ENCODE data around the gene BMAL1.
"Not testable (repeated sequence)": the region's sequence is repeated elsewhere in the genome, so short reads cannot be mapped to it uniquely, and the experiment has no call there.

BMAL1 gene

GRCh38 chr11:13355191-13355590, 77.6 kb downstream of the BMAL1 start:
- no peak for DNase-seq
- in situ Hi-C loops (cut with MboI; ENCODE audit: low pct_unique_long_range_greater_than_20kb, low sequenced_read_pairs) = no loop called here

GRCh38 chr11:13357232-13357631, 79.6 kb downstream of the BMAL1 start:
- DNase-seq = no peak

GRCh38 chr11:13358596-13359270, 81.1 kb downstream of the BMAL1 start:
- in situ Hi-C loops (cut with MboI; ENCODE audit: low pct_unique_long_range_greater_than_20kb, low sequenced_read_pairs) = no loop called here
- DNase-seq = no peak

More at GRCh38 chr11:13357232-13357631, 79.6 kb downstream of the BMAL1 start:
- in situ Hi-C loops (cut with MboI; ENCODE audit: low pct_unique_long_range_greater_than_20kb, low sequenced_read_pairs) = no loop called here

GRCh38 chr11:13362596-13363109, 85.1 kb downstream of the BMAL1 start:
- no peak for DNase-seq

GRCh38 chr11:13364388-13364787, 86.8 kb downstream of the BMAL1 start:
- in situ Hi-C loops (cut with MboI; ENCODE audit: low pct_unique_long_range_greater_than_20kb, low sequenced_read_pairs) = no loop called here
- no peak for DNase-seq

More at GRCh38 chr11:13362596-13363109, 85.1 kb downstream of the BMAL1 start:
- in situ Hi-C loops (cut with MboI; ENCODE audit: low pct_unique_long_range_greater_than_20kb, low sequenced_read_pairs) = no loop called here

GRCh38 chr11:13366266-13367026, 88.9 kb downstream of the BMAL1 start:
- in situ Hi-C loops (cut with MboI; ENCODE audit: low pct_unique_long_range_greater_than_20kb, low sequenced_read_pairs) = no loop called here
- DNase-seq = no peak

GRCh38 chr11:13367115-13367514, 89.5 kb downstream of the BMAL1 start:
- in situ Hi-C loops (cut with MboI; ENCODE audit: low pct_unique_long_range_greater_than_20kb, low sequenced_read_pairs) = no loop called here
- DNase-seq = no peak

GRCh38 chr11:13368041-13368446, 90.5 kb downstream of the BMAL1 start:
- in situ Hi-C loops (cut with MboI; ENCODE audit: low pct_unique_long_range_greater_than_20kb, low sequenced_read_pairs) = no loop called here
- no peak for DNase-seq

- DNase-seq = no peak
- in situ Hi-C loops (cut with MboI; ENCODE audit: low pct_unique_long_range_greater_than_20kb, low sequenced_read_pairs) = no loop called here
These were observed 95.6 kb downstream of the BMAL1 start for GRCh38 chr11:13373216-13373615.

GRCh38 chr11:13375798-13376197, 98.2 kb downstream of the BMAL1 start:
- no peak for DNase-seq
- in situ Hi-C loops (cut with MboI; ENCODE audit: low pct_unique_long_range_greater_than_20kb, low sequenced_read_pairs) = no loop called here

GRCh38 chr11:13376402-13376801, 98.8 kb downstream of the BMAL1 start:
- in situ Hi-C loops (cut with MboI; ENCODE audit: low pct_unique_long_range_greater_than_20kb, low sequenced_read_pairs) = no loop called here
- no peak for DNase-seq

GRCh38 chr11:13376838-13377237, 99.2 kb downstream of the BMAL1 start:
- no peak for DNase-seq
- in situ Hi-C loops (cut with MboI; ENCODE audit: low pct_unique_long_range_greater_than_20kb, low sequenced_read_pairs) = no loop called here

GRCh38 chr11:13378316-13378715, 100.7 kb downstream of the BMAL1 start:
- no peak for DNase-seq
- in situ Hi-C loops (cut with MboI; ENCODE audit: low pct_unique_long_range_greater_than_20kb, low sequenced_read_pairs) = no loop called here

GRCh38 chr11:13380731-13381130, 103.1 kb downstream of the BMAL1 start:
- DNase-seq = no peak
- in situ Hi-C loops (cut with MboI; ENCODE audit: low pct_unique_long_range_greater_than_20kb, low sequenced_read_pairs) = no loop called here

- in situ Hi-C loops (cut with MboI; ENCODE audit: low pct_unique_long_range_greater_than_20kb, low sequenced_read_pairs) = no loop called here
These were observed 105.2 kb downstream of the BMAL1 start for GRCh38 chr11:13382751-13383150.

GRCh38 chr11:13384908-13385640, 107.5 kb downstream of the BMAL1 start:
- DNase-seq = peak; percentile 64
- in situ Hi-C loops (cut with MboI; ENCODE audit: low pct_unique_long_range_greater_than_20kb, low sequenced_read_pairs) = no loop called here

More at GRCh38 chr11:13382751-13383150, 105.2 kb downstream of the BMAL1 start:
- DNase-seq = no peak

- in situ Hi-C loops (cut with MboI; ENCODE audit: low pct_unique_long_range_greater_than_20kb, low sequenced_read_pairs) = no loop called here
- DNase-seq = no peak
These were observed 109.0 kb downstream of the BMAL1 start for GRCh38 chr11:13386567-13386966.

GRCh38 chr11:13388741-13389140, 111.2 kb downstream of the BMAL1 start:
- in situ Hi-C loops (cut with MboI; ENCODE audit: low pct_unique_long_range_greater_than_20kb, low sequenced_read_pairs) = no loop called here

GRCh38 chr11:13391217-13391616, 113.6 kb downstream of the BMAL1 start:
- no peak for DNase-seq
- in situ Hi-C loops (cut with MboI; ENCODE audit: low pct_unique_long_range_greater_than_20kb, low sequenced_read_pairs) = no loop called here

More at GRCh38 chr11:13388741-13389140, 111.2 kb downstream of the BMAL1 start:
- DNase-seq = no peak

- DNase-seq; in situ Hi-C loops (cut with MboI; ENCODE audit: low pct_unique_long_range_greater_than_20kb, low sequenced_read_pairs): not testable (repeated sequence)
These were observed 120.7 kb downstream of the BMAL1 start for GRCh38 chr11:13398335-13398734.

Data from KBM-7 (cell line).